OCI-LY7 (cell line): ENCODE measurements around the gene MAP2K5.

Experiments used
- EZH2phosphoT487 ChIP-seq: fragments of 200-600 bp; sonication (generic); IDR thresholded peaks from 2 replicates; pipeline ENCODE4 v1.6.1; 2018; ENCODE audit warnings: low read depth, borderline replicate concordance, mild to moderate bottlenecking, mixed run types, antibody characterized with exemption, low read length, moderate library complexity, mixed read lengths
- TF ChIP-seq, protein P1 (sequence below): fragments of 200-600 bp; sonication (generic); conservative IDR thresholded peaks from 2 replicates; pipeline ENCODE4 v1.5.1; 2014; ENCODE audit warnings: mild to moderate bottlenecking, antibody characterized with exemption, low read length, moderate library complexity, mixed read lengths

DNA sequence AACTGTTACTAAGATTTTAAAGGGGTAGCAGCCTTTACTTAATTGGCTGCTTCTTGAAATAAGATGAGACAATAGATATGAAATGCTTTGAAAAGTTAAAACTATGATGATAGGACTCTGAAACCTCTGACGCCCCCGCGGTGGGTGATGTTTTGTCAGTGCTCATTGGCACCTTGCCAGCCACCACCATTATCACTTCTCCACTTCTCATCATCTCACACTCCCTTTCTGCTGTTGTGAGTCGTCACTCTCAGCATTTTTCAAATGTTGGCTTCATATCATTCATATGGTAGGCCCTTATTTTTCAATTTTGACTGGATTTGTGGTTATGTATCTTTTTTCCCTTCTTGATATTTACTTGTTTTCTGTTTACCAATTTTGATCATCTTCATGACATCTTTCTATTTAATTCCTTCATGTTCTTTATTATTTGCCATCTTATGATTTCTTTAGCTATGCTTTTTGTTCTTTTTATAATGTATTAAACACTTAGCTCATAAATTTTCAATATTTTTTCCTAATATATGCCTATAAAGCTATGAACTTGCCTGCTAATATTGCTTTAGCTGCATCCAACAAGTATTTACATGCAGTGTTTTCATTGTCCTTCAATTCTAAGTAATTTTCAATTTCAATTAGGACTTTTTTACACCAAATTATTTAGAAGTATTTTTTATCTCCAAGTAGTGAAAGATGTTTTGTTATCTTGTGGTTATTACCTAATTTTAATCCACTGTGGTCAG lies 252.5 kb downstream of the MAP2K5 start:
- TF ChIP-seq, protein P1, sequence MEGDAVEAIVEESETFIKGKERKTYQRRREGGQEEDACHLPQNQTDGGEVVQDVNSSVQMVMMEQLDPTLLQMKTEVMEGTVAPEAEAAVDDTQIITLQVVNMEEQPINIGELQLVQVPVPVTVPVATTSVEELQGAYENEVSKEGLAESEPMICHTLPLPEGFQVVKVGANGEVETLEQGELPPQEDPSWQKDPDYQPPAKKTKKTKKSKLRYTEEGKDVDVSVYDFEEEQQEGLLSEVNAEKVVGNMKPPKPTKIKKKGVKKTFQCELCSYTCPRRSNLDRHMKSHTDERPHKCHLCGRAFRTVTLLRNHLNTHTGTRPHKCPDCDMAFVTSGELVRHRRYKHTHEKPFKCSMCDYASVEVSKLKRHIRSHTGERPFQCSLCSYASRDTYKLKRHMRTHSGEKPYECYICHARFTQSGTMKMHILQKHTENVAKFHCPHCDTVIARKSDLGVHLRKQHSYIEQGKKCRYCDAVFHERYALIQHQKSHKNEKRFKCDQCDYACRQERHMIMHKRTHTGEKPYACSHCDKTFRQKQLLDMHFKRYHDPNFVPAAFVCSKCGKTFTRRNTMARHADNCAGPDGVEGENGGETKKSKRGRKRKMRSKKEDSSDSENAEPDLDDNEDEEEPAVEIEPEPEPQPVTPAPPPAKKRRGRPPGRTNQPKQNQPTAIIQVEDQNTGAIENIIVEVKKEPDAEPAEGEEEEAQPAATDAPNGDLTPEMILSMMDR: no peak
- no peak for TF ChIP-seq EZH2phosphoT487
